OCI-LY7 (cell line): ENCODE data around the gene NT5C2. TPM values are rescaled to one million over a fixed set of nuclear protein-coding genes. Genes with fewer than 3 reads are reported as not detected.
A peak's percentile ranks its signal among the peaks of the same experiment; 100 is the strongest.

ENCODE experiments used
- BruUV-seq: library from RNA; stranded (reverse); fragments of 400-500 nt; replicated peaks from 2 replicates; lab custom pipeline; 2021; lab: Mats Ljungman, UMichigan
- CTCF ChIA-PET: fragments of 300-600 bp; sonication (Branson Sonifier 250); formaldehyde crosslinking; loops from one replicate; lab custom pipeline; 2022; ENCODE audit warnings: antibody characterized with exemption; ENCODE audit not compliant: unreplicated experiment; lab: Charles Lee
- POLR2A ChIA-PET: fragments of 300-600 bp; sonication (Branson Sonifier 250); formaldehyde crosslinking; loops from one replicate; lab custom pipeline; 2022; ENCODE audit warnings: antibody characterized with exemption; lab: Charles Lee
- DNase-seq: peaks from one replicate; pipeline ENCODE4 v3.0.0-alpha.2; 2015; ENCODE audit warnings: low spot score
- H2AFZ ChIP-seq: fragments of 200-600 bp; sonication (generic), shearing (Covaris generic); 2 replicates; pipeline ENCODE4 v1.6.1; 2014; ENCODE audit warnings: mild to moderate bottlenecking, antibody characterized with exemption, low read length, moderate library complexity
- H3K27ac ChIP-seq: fragments of 200-600 bp; sonication (generic); 2 replicates; pipeline ENCODE4 v1.5.1; 2014; ENCODE audit warnings: mixed run types, low read depth, mild to moderate bottlenecking, moderate library complexity, low read length, inconsistent platforms; ENCODE audit not compliant: poor library complexity, severe bottlenecking
- H3K36me3 ChIP-seq: fragments of 200-600 bp; sonication (generic); 2 replicates; pipeline ENCODE4 v1.6.1; 2014; ENCODE audit warnings: mild to moderate bottlenecking, antibody characterized with exemption, low read length, moderate library complexity, mixed read lengths; ENCODE audit not compliant: insufficient read depth
- H3K4me1 ChIP-seq: fragments of 200-600 bp; sonication (generic); 2 replicates; pipeline ENCODE4 v1.5.1; 2014; ENCODE audit warnings: mild to moderate bottlenecking, low read length; ENCODE audit not compliant: insufficient read depth, poor library complexity, severe bottlenecking
- H3K4me2 ChIP-seq: fragments of 200-600 bp; sonication (generic); 2 replicates; pipeline ENCODE4 v1.6.1; 2014; ENCODE audit warnings: mild to moderate bottlenecking, low read length
- H3K4me3 ChIP-seq: fragments of 200-600 bp; sonication (generic); 2 replicates; pipeline ENCODE4 v1.5.1; 2014; ENCODE audit warnings: mild to moderate bottlenecking, low read depth, low read length; ENCODE audit not compliant: poor library complexity, severe bottlenecking
- H3K79me2 ChIP-seq: fragments of 200-600 bp; sonication (generic); 2 replicates; pipeline ENCODE4 v1.6.1; 2016; ENCODE audit warnings: low read depth, mild to moderate bottlenecking, low read length, moderate library complexity, mixed read lengths; ENCODE audit not compliant: insufficient read depth
- H3K9me2 ChIP-seq: fragments of 200-600 bp; sonication (generic); 2 replicates; pipeline ENCODE4 v1.6.1; 2016; ENCODE audit warnings: mild to moderate bottlenecking, low read length, mixed read lengths; ENCODE audit not compliant: insufficient read depth
- H3K9me3 ChIP-seq: fragments of 200-600 bp; sonication (generic); 2 replicates; pipeline ENCODE4 v1.6.1; 2014; ENCODE audit warnings: mild to moderate bottlenecking, mixed run types, low read length, mixed read lengths
- H4K20me1 ChIP-seq: fragments of 200-600 bp; sonication (generic); 2 replicates; pipeline ENCODE4 v1.6.1; 2014; ENCODE audit warnings: mild to moderate bottlenecking, antibody characterized with exemption, low read length, moderate library complexity, mixed read lengths; ENCODE audit not compliant: insufficient read depth
- CTCF ChIP-seq: fragments of 200-600 bp; sonication (generic); conservative IDR thresholded peaks from 2 replicates; pipeline ENCODE4 v1.5.1; 2014; ENCODE audit warnings: mild to moderate bottlenecking, antibody characterized with exemption, low read length, moderate library complexity, mixed read lengths
- EZH2phosphoT487 ChIP-seq: fragments of 200-600 bp; sonication (generic); IDR thresholded peaks from 2 replicates; pipeline ENCODE4 v1.6.1; 2018; ENCODE audit warnings: low read depth, borderline replicate concordance, mild to moderate bottlenecking, mixed run types, antibody characterized with exemption, low read length, moderate library complexity, mixed read lengths
- intact Hi-C: fragments of 100-400 bp; cut with micrococcal nuclease; formaldehyde crosslinking; loops from one replicate; pipeline ENCODE4 v1.10.0; 2022; ENCODE audit not compliant: unreplicated experiment
- total RNA-seq, 2 experiments: library from RNA; depleted of rRNA in 1 of 2; stranded (reverse); fragments of >200 nt in 1 of 2; shearing (Covaris generic) in 1 of 2; gene quantifications; 2 replicates each; pipeline ENCODE4 v1.2.3, GENCODE V29; 2014 to 2022

Gene NT5C2
- total RNA-seq, 2 experiments from 2014 or later, result 72.0 to 87.3 TPM

GRCh38 chr10:103096130-103096529 is 96.9 kb downstream of the NT5C2 start:
- TF ChIP-seq EZH2phosphoT487 (no peak), CTCF (no peak)
- Histone ChIP-seq H3K36me3 (peaks cover 94% of the 10 kb centered on the region), H3K4me3 (no peak overlapping the region), H3K27ac (peak overlapping the region; percentile 7), H4K20me1 (no peaks in the 10 kb centered on the region), H3K9me3 (no peaks in the 10 kb centered on the region), H2AFZ (no peak overlapping the region), H3K79me2 (no peaks in the 10 kb centered on the region), H3K9me2 (no peaks in the 10 kb centered on the region), H3K4me1 (peaks cover 18% of the 10 kb centered on the region), H3K4me2 (no peak overlapping the region)
- CTCF ChIA-PET, result no interaction called here
- POLR2A ChIA-PET, result no interaction called here
- no TSS peak for BruUV-seq
- intact Hi-C loops, result no loop called here
- DNase-seq, result peak; percentile 45

- Histone ChIP-seq H3K9me2 (no peaks in the 10 kb centered on the region), H3K4me1 (peaks cover 18% of the 10 kb centered on the region), H4K20me1 (no peaks in the 10 kb centered on the region), H3K9me3 (no peaks in the 10 kb centered on the region), H3K79me2 (no peaks in the 10 kb centered on the region), H3K4me3 (no peak overlapping the region), H3K4me2 (no peak overlapping the region), H2AFZ (no peak overlapping the region), H3K27ac (no peak overlapping the region), H3K36me3 (peaks cover 94% of the 10 kb centered on the region)
- intact Hi-C loops, result no loop called here
- ChIA-PET CTCF (no interaction called here), POLR2A (interaction anchor here (0.5 to 1.0 kb wide), 4 partner anchors 10 to 463 kb away, joined by 3 to 7 read pairs (median 4); no protein-coding TSS in a partner anchor)
- TF ChIP-seq EZH2phosphoT487 (no peak), CTCF (no peak)
- no peak for DNase-seq
- BruUV-seq, result no TSS peak
Measured at GRCh38 chr10:103095005-103095404, 98.1 kb downstream of the NT5C2 start.

GRCh38 chr10:103090911-103091310 is 102.2 kb downstream of the NT5C2 start:
- intact Hi-C loops, result no loop called here
- TF ChIP-seq EZH2phosphoT487, result no peak
- no peak for TF ChIP-seq CTCF
- BruUV-seq, result no TSS peak
- Histone ChIP-seq H3K36me3 (peaks cover 96% of the 10 kb centered on the region), H3K4me3 (no peak overlapping the region), H3K9me3 (no peaks in the 10 kb centered on the region), H4K20me1 (no peaks in the 10 kb centered on the region), H3K27ac (no peak overlapping the region), H3K4me1 (peaks cover 9% of the 10 kb centered on the region), H2AFZ (no peak overlapping the region), H3K4me2 (no peak overlapping the region), H3K9me2 (no peaks in the 10 kb centered on the region), H3K79me2 (no peaks in the 10 kb centered on the region)
- CTCF ChIA-PET, result no interaction called here
- DNase-seq, result no peak
- POLR2A ChIA-PET, result interaction anchor here (0.6 to 0.9 kb wide), 3 partner anchors 8 to 278 kb away, joined by 3 read pairs; no protein-coding TSS in a partner anchor
